ENCODE data around the gene LTBP2. TPM values are rescaled to one million over a fixed set of nuclear protein-coding genes. Genes with fewer than 3 reads are reported as not detected.
"Not testable (repeated sequence)": the region's sequence is repeated elsewhere in the genome, so short reads cannot be mapped to it uniquely, and the experiment has no call there.

Gene LTBP2
- total RNA-seq, 1 donor from 2014 or later = 39.5 TPM

DNA sequence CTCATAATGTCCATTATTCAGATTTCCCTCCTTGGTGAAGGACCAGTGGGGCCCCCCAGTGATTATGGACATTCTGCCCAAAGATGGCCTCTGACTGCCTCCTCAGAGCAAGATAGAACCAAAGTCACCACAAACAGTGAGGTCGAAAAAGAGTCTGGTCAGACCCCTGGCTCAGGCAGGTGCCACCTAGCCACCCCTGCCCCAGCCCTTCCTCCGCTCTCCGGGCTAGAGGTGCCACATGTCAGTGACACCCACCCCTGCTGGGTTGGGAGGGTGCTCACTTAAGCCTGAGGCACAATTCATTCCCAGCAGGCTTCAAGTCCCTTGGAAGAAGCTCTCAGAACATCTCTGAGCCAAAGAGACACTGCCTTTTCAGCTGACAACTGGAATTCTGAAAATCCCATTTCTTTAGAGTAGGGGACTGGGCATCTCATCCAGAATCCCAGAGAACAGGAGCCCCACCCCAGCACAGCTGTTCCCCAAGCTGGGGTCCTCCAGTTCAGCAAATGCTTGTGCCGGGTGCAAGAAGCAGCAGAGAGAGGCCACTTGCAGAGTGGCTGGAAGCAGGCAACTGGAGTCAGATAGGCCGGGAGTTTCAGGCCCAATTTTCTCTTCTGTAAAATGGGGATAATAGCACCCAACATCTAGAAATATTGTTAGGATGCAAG, 68.1 kb downstream of the LTBP2 start:
- Histone ChIP-seq H3K4me3 (no peak overlapping the region), H3K4me1 (peaks cover 6% of the 10 kb centered on the region), H3K27ac (no peak overlapping the region), H3K27me3 (ENCODE audit: low read depth) (no peaks in the 10 kb centered on the region), H3K36me3 (no peaks in the 10 kb centered on the region), H3K9me3 (no peaks in the 10 kb centered on the region)
- TF ChIP-seq, protein P1, sequence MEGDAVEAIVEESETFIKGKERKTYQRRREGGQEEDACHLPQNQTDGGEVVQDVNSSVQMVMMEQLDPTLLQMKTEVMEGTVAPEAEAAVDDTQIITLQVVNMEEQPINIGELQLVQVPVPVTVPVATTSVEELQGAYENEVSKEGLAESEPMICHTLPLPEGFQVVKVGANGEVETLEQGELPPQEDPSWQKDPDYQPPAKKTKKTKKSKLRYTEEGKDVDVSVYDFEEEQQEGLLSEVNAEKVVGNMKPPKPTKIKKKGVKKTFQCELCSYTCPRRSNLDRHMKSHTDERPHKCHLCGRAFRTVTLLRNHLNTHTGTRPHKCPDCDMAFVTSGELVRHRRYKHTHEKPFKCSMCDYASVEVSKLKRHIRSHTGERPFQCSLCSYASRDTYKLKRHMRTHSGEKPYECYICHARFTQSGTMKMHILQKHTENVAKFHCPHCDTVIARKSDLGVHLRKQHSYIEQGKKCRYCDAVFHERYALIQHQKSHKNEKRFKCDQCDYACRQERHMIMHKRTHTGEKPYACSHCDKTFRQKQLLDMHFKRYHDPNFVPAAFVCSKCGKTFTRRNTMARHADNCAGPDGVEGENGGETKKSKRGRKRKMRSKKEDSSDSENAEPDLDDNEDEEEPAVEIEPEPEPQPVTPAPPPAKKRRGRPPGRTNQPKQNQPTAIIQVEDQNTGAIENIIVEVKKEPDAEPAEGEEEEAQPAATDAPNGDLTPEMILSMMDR (IDR thresholded peaks at IDR 0.05) = no peak
- intact Hi-C loops (cut with DNase I) = no loop called here
- DNase-seq = no peak
- ATAC-seq = no peak

DNA sequence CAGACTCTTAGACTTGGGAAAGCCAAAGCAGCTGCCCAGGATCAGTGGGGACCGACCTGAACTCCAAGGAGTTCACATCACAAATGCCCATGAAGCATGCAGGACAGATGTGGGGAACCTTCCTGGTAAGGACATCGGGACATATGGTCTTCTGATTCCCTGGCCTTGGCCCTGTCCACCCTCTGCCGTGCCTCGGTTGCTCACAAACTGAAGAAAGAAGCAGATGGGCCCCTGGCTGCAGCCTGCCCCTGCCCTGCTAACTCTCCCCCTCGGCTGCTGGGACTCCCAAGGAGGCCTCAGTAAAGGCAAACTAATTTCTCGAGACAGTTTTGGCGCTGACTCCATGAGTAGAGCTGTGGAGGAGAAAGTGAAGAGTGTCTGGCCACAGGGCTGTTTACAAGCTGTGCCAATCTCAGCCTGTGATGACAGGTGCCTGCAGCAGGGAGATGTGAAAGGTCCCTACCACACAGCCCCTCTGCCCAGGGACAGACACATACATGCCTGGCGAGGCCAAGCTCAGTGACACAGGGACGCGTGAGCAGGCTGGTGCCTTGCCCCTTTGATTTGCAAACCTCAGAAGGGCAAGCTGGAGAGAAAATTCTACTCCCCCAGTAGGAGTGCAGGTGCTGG, 69.9 kb downstream of the LTBP2 start:
- no peaks in the 10 kb centered on the region for H3K36me3 ChIP-seq
- no peak overlapping the region for H3K27ac ChIP-seq
- TF ChIP-seq, protein P1 (IDR thresholded peaks at IDR 0.05) = no peak
- intact Hi-C loops (cut with DNase I) = no loop called here
- no peak overlapping the region for H3K4me3 ChIP-seq
- H3K9me3 ChIP-seq = no peaks in the 10 kb centered on the region
- DNase-seq (no peak), ATAC-seq (no peak)
- no peaks in the 10 kb centered on the region for H3K27me3 ChIP-seq (ENCODE audit: low read depth)
- H3K4me1 ChIP-seq = no peaks in the 10 kb centered on the region

DNA sequence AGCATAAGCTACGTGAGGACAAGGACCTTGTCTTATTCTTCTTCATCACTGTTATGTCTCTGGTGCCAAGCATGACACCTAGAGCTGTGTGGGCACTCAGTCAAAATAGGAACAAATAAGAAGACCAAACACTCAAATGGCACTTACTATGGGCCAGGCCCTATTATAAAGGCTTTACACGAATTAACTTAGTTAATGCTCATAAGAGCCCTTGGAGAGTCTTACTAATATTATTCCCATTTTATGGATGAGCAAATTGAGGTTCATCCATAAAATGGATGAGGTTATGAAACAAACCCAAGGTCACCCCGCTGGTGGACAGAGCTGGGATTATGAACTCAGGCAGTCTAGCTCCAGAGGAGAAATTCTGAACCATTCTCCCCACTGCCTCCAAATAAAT, 70.8 kb downstream of the LTBP2 start:
- Histone ChIP-seq H3K4me1 (no peaks in the 10 kb centered on the region), H3K27ac (no peak overlapping the region), H3K4me3 (no peak overlapping the region), H3K9me3 (no peaks in the 10 kb centered on the region), H3K27me3 (ENCODE audit: low read depth) (no peaks in the 10 kb centered on the region), H3K36me3 (no peaks in the 10 kb centered on the region)
- TF ChIP-seq, protein P1 (IDR thresholded peaks at IDR 0.05) = no peak
- intact Hi-C loops (cut with DNase I) = no loop called here
- ATAC-seq (no peak), DNase-seq (no peak)

DNA sequence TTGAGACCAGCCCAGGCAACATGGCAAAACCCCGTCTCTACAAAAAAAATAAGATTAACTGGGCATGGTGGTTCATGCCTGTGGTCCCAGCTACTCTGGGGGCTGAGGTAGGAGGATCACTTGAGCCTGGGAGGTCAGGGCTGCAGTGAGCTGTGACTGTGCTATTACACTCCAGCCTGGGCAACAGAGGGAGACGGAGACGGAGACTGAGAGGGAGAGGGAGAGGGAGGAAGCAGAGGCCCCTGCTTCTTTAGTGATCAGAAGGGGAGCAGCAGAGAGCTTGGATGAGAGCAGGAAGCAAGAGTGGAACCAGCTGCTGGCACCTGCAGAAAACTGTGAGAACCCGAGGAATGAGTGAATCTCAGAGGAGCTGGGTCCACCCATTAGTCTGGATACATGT, 72.5 kb downstream of the LTBP2 start:
- no peak overlapping the region for H3K27ac ChIP-seq
- no peaks in the 10 kb centered on the region for H3K36me3 ChIP-seq
- no peaks in the 10 kb centered on the region for H3K27me3 ChIP-seq (ENCODE audit: low read depth)
- intact Hi-C loops (cut with DNase I) = no loop called here
- H3K9me3 ChIP-seq = no peaks in the 10 kb centered on the region
- no peak overlapping the region for H3K4me3 ChIP-seq
- ATAC-seq = no peak
- DNase-seq = no peak
- H3K4me1 ChIP-seq = no peaks in the 10 kb centered on the region
- TF ChIP-seq, protein P1 (IDR thresholded peaks at IDR 0.05) = no peak

DNA sequence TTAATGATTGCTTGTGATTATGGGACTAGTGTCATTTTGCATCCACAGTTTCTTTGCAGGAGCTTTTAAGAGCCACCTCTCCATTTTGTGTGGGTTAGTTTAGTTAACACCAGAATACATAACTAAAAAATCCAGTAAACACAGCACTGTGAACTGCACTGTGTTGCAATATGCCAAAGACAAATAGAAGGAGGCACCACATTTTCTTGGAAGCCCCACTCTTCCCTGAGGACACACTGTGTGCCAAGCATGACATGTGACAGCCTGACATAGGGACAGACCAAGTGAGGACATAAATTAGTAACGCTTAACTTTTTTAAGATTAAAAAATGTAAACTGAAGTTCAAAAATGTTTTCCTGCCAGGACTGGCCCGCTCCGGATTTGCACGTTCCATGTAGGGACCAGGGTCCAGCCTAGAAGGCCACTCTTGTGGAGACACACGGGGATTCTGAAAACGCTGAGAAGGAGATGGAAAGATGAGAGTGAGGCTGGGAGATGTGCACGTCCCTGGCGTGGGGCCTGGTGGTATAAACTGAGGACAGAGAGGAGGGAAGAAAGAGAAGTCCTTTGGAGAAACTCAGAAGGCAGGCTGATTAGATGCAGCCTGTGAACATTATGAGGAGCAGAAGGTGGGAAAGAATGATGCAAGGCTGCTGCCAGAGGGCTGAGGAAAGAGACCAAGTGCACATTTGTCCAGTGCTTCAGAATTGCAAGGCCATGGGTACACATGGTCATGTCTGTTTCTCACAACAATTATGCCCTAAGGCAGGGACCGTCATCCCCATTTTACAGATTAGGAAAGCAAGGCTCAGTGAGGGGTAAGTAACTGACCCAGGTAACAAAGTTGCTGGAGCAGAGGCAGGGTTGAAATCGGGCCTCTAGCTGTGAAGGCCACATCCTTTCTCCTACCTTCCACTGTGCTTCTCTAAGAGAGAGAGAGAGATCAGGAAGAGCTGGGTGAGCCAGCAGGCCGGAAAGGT, 73.3 kb downstream of the LTBP2 start:
- H3K36me3 ChIP-seq = no peaks in the 10 kb centered on the region
- H3K27me3 ChIP-seq (ENCODE audit: low read depth) = no peaks in the 10 kb centered on the region
- TF ChIP-seq, protein P1 (IDR thresholded peaks at IDR 0.05) = no peak
- no peak for DNase-seq
- no peak overlapping the region for H3K4me3 ChIP-seq
- H3K4me1 ChIP-seq = no peaks in the 10 kb centered on the region
- no peak for ATAC-seq
- intact Hi-C loops (cut with DNase I) = no loop called here
- H3K9me3 ChIP-seq = no peaks in the 10 kb centered on the region
- H3K27ac ChIP-seq = no peak overlapping the region

DNA sequence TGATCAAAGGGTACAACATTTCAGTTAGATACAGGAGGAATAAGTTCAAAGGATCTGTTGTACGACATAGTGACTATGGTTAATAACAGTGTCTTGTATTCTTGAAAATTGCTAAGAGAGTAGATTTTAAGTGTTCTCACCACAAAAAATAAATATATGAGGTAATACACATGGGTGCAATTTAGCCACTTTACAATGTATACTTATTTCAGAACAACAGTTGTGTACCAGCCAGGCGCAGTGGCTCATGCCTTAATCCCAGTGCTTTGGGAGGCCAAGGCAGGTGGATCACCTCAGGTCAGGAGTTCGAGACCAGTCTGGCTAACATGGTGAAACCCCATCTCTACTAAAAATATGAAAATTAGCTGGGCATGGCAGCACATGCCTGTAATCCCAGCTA, 75.7 kb downstream of the LTBP2 start:
- H3K4me3 ChIP-seq; H3K27me3 ChIP-seq (ENCODE audit: low read depth); H3K9me3 ChIP-seq; H3K4me1 ChIP-seq; DNase-seq; H3K36me3 ChIP-seq; H3K27ac ChIP-seq; intact Hi-C loops (cut with DNase I): not testable (repeated sequence)
- ATAC-seq = peak in 1 of 2 donors; percentile 57

Data from lower lobe of right lung (tissue), 2 donors.